HepG2 (cell line): ENCODE measurements around the gene EGFL8. TPM values are rescaled to one million over a fixed set of nuclear protein-coding genes. Genes with fewer than 3 reads are reported as not detected.

ENCODE experiments used
- GZF1 ChIP-seq: sonication (generic); formaldehyde crosslinking; IDR thresholded peaks from 2 replicates; pipeline ENCODE4 v1.5.1; 2020; ENCODE audit warnings: mild to moderate bottlenecking, missing genetic modification reagents
- HNF4A ChIP-seq: sonication (generic); formaldehyde crosslinking; IDR thresholded peaks from 2 replicates; pipeline ENCODE4 v1.4.0; 2020; ENCODE audit warnings: missing genetic modification reagents
- HNRNPL ChIP-seq: fragments of 200-400 bp; formaldehyde crosslinking; IDR thresholded peaks from 2 replicates; pipeline ENCODE4 v1.6.1; 2017; ENCODE audit warnings: mild to moderate bottlenecking, low read depth, low read length
- POLR2A ChIP-seq, 2 experiments: IDR thresholded peaks; 2 replicates each; pipeline ENCODE4 v1.6.1; 2011; ENCODE audit warnings: low read depth in 2 of 2, low read length in 2 of 2, mild to moderate bottlenecking in 1 of 2, moderate library complexity in 1 of 2; ENCODE audit not compliant: insufficient read depth in 1 of 2
- PRDM10 ChIP-seq: sonication (generic); formaldehyde crosslinking; IDR thresholded peaks from 2 replicates; pipeline ENCODE4 v1.4.0; 2020; ENCODE audit warnings: low read depth, missing genetic modification reagents
- STAG1 ChIP-seq: sonication (generic); formaldehyde crosslinking; IDR thresholded peaks from 2 replicates; pipeline ENCODE4 v1.4.0; 2020; ENCODE audit warnings: missing genetic modification reagents
- ZGPAT ChIP-seq: IDR thresholded peaks from 2 replicates; pipeline ENCODE4 v1.6.1; 2016; ENCODE audit warnings: mild to moderate bottlenecking
- ZMYM4 ChIP-seq: sonication (generic); formaldehyde crosslinking; IDR thresholded peaks from 2 replicates; pipeline ENCODE4 v1.8.1; 2023; ENCODE audit warnings: mild to moderate bottlenecking, missing genetic modification reagents
- ZNF275 ChIP-seq: sonication (generic); formaldehyde crosslinking; IDR thresholded peaks from 2 replicates; pipeline ENCODE4 v1.8.0; 2022; ENCODE audit warnings: missing genetic modification reagents, mild to moderate bottlenecking, inconsistent platforms, borderline replicate concordance
- ZNF513 ChIP-seq: sonication (generic); formaldehyde crosslinking; conservative IDR thresholded peaks from 2 replicates; pipeline ENCODE4 v1.5.0; 2020; ENCODE audit warnings: missing genetic modification reagents
- ZNF639 ChIP-seq: conservative IDR thresholded peaks from 2 replicates; pipeline ENCODE4 v1.6.1; 2018; ENCODE audit warnings: missing genetic modification reagents
- polyA plus RNA-seq, 8 experiments: library from polyadenylated mRNA; depleted of rRNA in 3 of 8; stranded (reverse) in 7 of 8; unstranded in 1 of 8; fragments of >200 nt; fragmentation: Illumina TruSeq in 4 of 8; extraction: Trizol in 4 of 8; gene quantifications; 2 replicates each; pipeline versions ENCODE4 v1.2.1 to v1.2.3, GENCODE V29; 2011 to 2016; ENCODE audit warnings: low read depth in 4 of 8, missing spikeins in 1 of 8, mixed read lengths in 1 of 8; ENCODE audit not compliant: insufficient read depth in 1 of 8
- total RNA-seq, 5 experiments: library from RNA; depleted of rRNA; stranded (reverse); fragments of >200 nt; fragmentation: Illumina TruSeq; extraction: Trizol; gene quantifications; 2 replicates each; pipeline ENCODE4 v1.2.3, GENCODE V29; 2016; ENCODE audit warnings: low read depth in 1 of 5
- TF ChIP-seq, protein P1 (sequence below): sonication (generic); formaldehyde crosslinking; IDR thresholded peaks from 2 replicates; pipeline ENCODE4 v1.4.0; 2020; ENCODE audit warnings: missing genetic modification reagents, mild to moderate bottlenecking, borderline replicate concordance
- TF ChIP-seq, protein P2 (sequence below): sonication (generic); formaldehyde crosslinking; IDR thresholded peaks from 2 replicates; pipeline ENCODE4 v1.4.0; 2020; ENCODE audit warnings: missing genetic modification reagents

Gene EGFL8
- total and polyA plus RNA-seq, 2 of the 13 experiments (the other 11 are each of a cell fraction or from before 2014, with no cell fraction given): 10.0 to 11.5 TPM

GRCh38 chr6:32168807-32169591, 4.6 kb downstream of the EGFL8 start (continued):
- TF ChIP-seq, protein P1, sequence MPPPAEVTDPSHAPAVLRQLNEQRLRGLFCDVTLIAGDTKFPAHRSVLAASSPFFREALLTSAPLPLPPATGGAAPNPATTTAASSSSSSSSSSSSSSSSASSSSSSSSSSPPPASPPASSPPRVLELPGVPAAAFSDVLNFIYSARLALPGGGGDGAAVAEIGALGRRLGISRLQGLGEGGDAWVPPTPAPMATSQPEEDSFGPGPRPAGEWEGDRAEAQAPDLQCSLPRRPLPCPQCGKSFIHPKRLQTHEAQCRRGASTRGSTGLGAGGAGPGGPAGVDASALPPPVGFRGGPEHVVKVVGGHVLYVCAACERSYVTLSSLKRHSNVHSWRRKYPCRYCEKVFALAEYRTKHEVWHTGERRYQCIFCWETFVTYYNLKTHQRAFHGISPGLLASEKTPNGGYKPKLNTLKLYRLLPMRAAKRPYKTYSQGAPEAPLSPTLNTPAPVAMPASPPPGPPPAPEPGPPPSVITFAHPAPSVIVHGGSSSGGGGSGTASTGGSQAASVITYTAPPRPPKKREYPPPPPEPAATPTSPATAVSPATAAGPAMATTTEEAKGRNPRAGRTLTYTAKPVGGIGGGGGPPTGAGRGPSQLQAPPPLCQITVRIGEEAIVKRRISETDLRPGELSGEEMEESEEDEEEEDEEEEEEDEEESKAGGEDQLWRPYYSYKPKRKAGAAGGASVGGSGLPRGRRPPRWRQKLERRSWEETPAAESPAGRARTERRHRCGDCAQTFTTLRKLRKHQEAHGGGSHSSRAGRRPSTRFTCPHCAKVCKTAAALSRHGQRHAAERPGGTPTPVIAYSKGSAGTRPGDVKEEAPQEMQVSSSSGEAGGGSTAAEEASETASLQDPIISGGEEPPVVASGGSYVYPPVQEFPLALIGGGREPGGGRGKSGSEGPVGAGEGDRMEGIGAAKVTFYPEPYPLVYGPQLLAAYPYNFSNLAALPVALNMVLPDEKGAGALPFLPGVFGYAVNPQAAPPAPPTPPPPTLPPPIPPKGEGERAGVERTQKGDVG (CRISPR knock-in tag): no peak
- peak; percentile 88; the same call in 1 of the 2 replicates for TF ChIP-seq PRDM10 (CRISPR knock-in tag)
- no peak for TF ChIP-seq ZMYM4 (CRISPR knock-in tag)
- no peak for TF ChIP-seq ZGPAT (CRISPR knock-in tag)
- no peak for TF ChIP-seq ZNF275 (CRISPR knock-in tag)
- TF ChIP-seq ZNF513: no peak
- TF ChIP-seq HNRNPL: 0 out of 2 replicates have a peak, but pooled peaks have one; percentile 48
- TF ChIP-seq STAG1: peak; percentile 30
- TF ChIP-seq HNF4A (CRISPR knock-in tag): 0 out of 2 replicates have a peak, but pooled peaks have one; percentile 32
- TF ChIP-seq ZNF639 (CRISPR knock-in tag): no peak
- TF ChIP-seq GZF1: no peak
- TF ChIP-seq, protein P2, sequence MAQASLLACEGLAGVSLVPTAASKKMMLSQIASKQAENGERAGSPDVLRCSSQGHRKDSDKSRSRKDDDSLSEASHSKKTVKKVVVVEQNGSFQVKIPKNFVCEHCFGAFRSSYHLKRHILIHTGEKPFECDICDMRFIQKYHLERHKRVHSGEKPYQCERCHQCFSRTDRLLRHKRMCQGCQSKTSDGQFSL (CRISPR knock-in tag): peak; percentile 82
- TF ChIP-seq POLR2A (IDR thresholded peaks at IDR 0.05; ENCODE audit: insufficient read depth in 1 of 2, low read depth in 2 of 2, low read length in 2 of 2): peak; percentile 22 to 26; a peak in 1 of 4 replicates
